ENCODE measurements around the gene MYBBP1A. TPM values are rescaled to one million over a fixed set of nuclear protein-coding genes. Genes with fewer than 3 reads are reported as not detected.

The MYBBP1A gene
- total RNA-seq, 1 experiment from 2014 or later = 177 TPM

- no peak for TF ChIP-seq CTCF (conservative IDR thresholded peaks at IDR 0.05; ENCODE audit: low read depth, low read length)
- TF ChIP-seq EZH2 (IDR thresholded peaks at IDR 0.05; ENCODE audit: borderline replicate concordance, low read depth, low read length, poor library complexity, severe bottlenecking) = no peak
- ChIA-PET CTCF (no interaction called here), POLR2A (ENCODE audit: low non-redundant PET) (no interaction called here)
- Histone ChIP-seq H3K27me3 (replicated peaks; ENCODE audit: insufficient read depth, low read depth, low read length, poor library complexity) (no peaks in the 10 kb centered on the region), H3K36me3 (ENCODE audit: insufficient read depth, low read length, poor library complexity, severe bottlenecking) (no peaks in the 10 kb centered on the region), H3K4me1 (ENCODE audit: insufficient read depth, low read length, poor library complexity, severe bottlenecking) (no peaks in the 10 kb centered on the region), H3K4me3 (ENCODE audit: low read depth, low read length, poor library complexity, severe bottlenecking) (no peak overlapping the region), H3K9me3 (ENCODE audit: low read depth, low read length, poor library complexity, severe bottlenecking) (no peaks in the 10 kb centered on the region), H3K27ac (ENCODE audit: low read depth, low read length, poor library complexity, severe bottlenecking) (no peak overlapping the region)
- DNase-seq (ENCODE audit: low spot score) = no peak
- BruUV-seq (replicated peaks) = no TSS peak
- intact Hi-C loops (cut with micrococcal nuclease; ENCODE audit: unreplicated experiment) = no loop called here
Observed at GRCh38 chr17:4594406-4594805, 39.2 kb upstream of the MYBBP1A start.

GRCh38 chr17:4593021-4593421 is 37.8 kb upstream of the MYBBP1A start:
- no peak overlapping the region for H3K27ac ChIP-seq (ENCODE audit: low read depth, low read length, poor library complexity, severe bottlenecking)
- DNase-seq (ENCODE audit: low spot score) = no peak
- ChIA-PET POLR2A (ENCODE audit: low non-redundant PET) (no interaction called here), CTCF (no interaction called here)
- no peak overlapping the region for H3K4me3 ChIP-seq (ENCODE audit: low read depth, low read length, poor library complexity, severe bottlenecking)
- no peaks in the 10 kb centered on the region for H3K4me1 ChIP-seq (ENCODE audit: insufficient read depth, low read length, poor library complexity, severe bottlenecking)
- no peaks in the 10 kb centered on the region for H3K9me3 ChIP-seq (ENCODE audit: low read depth, low read length, poor library complexity, severe bottlenecking)
- intact Hi-C loops (cut with micrococcal nuclease; ENCODE audit: unreplicated experiment) = no loop called here
- H3K27me3 ChIP-seq (replicated peaks; ENCODE audit: insufficient read depth, low read depth, low read length, poor library complexity) = no peaks in the 10 kb centered on the region
- no peak for TF ChIP-seq CTCF (conservative IDR thresholded peaks at IDR 0.05; ENCODE audit: low read depth, low read length)
- no peak for TF ChIP-seq EZH2 (IDR thresholded peaks at IDR 0.05; ENCODE audit: borderline replicate concordance, low read depth, low read length, poor library complexity, severe bottlenecking)
- no peaks in the 10 kb centered on the region for H3K36me3 ChIP-seq (ENCODE audit: insufficient read depth, low read length, poor library complexity, severe bottlenecking)
- BruUV-seq (replicated peaks) = no TSS peak

GRCh38 chr17:4592240-4593005 is 37.2 kb upstream of the MYBBP1A start:
- POLR2A ChIA-PET (ENCODE audit: low non-redundant PET) = interaction anchor here (0.6 kb wide), 1 partner anchor 30 kb away, joined by 4 read pairs; no protein-coding TSS in a partner anchor
- DNase-seq (ENCODE audit: low spot score) = no peak
- Histone ChIP-seq H3K36me3 (ENCODE audit: insufficient read depth, low read length, poor library complexity, severe bottlenecking) (no peaks in the 10 kb centered on the region), H3K4me1 (ENCODE audit: insufficient read depth, low read length, poor library complexity, severe bottlenecking) (no peaks in the 10 kb centered on the region), H3K4me3 (ENCODE audit: low read depth, low read length, poor library complexity, severe bottlenecking) (no peak overlapping the region), H3K9me3 (ENCODE audit: low read depth, low read length, poor library complexity, severe bottlenecking) (no peaks in the 10 kb centered on the region), H3K27me3 (replicated peaks; ENCODE audit: insufficient read depth, low read depth, low read length, poor library complexity) (no peaks in the 10 kb centered on the region), H3K27ac (ENCODE audit: low read depth, low read length, poor library complexity, severe bottlenecking) (no peak overlapping the region)
- CTCF ChIA-PET = interaction anchor here (0.6 kb wide), 1 partner anchor 9 kb away, joined by 3 read pairs; no protein-coding TSS in a partner anchor
- TF ChIP-seq EZH2 (IDR thresholded peaks at IDR 0.05; ENCODE audit: borderline replicate concordance, low read depth, low read length, poor library complexity, severe bottlenecking) (no peak), CTCF (conservative IDR thresholded peaks at IDR 0.05; ENCODE audit: low read depth, low read length) (no peak)
- BruUV-seq (replicated peaks) = no TSS peak
- intact Hi-C loops (cut with micrococcal nuclease; ENCODE audit: unreplicated experiment) = no loop called here

Measured in A673 (cell line).